LNCAP (cell line): ENCODE results near the gene HS6ST2.

Experiments used
- TF ChIP-seq, protein P1 (sequence below): fragments of 450-650 bp; IDR thresholded peaks from 2 replicates; pipeline ENCODE4 v1.5.1; 2017; ENCODE audit warnings: mild to moderate bottlenecking

Gene HS6ST2

DNA sequence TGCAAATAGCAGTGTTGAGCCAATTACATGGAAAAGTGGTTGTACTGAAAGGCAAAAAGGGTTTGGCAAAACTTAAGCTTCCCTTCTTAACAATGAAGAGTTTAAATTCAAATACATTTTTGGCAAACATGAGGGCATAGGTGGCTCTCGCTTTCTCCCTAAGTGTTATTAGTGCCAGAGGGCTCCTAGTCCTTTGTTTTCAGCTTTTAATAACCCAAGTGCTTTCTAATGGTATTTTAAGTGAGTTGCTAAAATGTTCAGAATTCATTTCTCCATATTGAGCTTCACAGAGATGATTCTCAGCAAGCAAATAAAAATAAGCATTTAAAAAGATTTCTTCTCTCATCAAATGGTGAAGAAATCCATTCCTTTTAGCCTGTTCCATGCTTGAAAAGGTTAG is 123.7 kb downstream of the HS6ST2 start:
- TF ChIP-seq, protein P1, sequence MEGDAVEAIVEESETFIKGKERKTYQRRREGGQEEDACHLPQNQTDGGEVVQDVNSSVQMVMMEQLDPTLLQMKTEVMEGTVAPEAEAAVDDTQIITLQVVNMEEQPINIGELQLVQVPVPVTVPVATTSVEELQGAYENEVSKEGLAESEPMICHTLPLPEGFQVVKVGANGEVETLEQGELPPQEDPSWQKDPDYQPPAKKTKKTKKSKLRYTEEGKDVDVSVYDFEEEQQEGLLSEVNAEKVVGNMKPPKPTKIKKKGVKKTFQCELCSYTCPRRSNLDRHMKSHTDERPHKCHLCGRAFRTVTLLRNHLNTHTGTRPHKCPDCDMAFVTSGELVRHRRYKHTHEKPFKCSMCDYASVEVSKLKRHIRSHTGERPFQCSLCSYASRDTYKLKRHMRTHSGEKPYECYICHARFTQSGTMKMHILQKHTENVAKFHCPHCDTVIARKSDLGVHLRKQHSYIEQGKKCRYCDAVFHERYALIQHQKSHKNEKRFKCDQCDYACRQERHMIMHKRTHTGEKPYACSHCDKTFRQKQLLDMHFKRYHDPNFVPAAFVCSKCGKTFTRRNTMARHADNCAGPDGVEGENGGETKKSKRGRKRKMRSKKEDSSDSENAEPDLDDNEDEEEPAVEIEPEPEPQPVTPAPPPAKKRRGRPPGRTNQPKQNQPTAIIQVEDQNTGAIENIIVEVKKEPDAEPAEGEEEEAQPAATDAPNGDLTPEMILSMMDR, result no peak

DNA sequence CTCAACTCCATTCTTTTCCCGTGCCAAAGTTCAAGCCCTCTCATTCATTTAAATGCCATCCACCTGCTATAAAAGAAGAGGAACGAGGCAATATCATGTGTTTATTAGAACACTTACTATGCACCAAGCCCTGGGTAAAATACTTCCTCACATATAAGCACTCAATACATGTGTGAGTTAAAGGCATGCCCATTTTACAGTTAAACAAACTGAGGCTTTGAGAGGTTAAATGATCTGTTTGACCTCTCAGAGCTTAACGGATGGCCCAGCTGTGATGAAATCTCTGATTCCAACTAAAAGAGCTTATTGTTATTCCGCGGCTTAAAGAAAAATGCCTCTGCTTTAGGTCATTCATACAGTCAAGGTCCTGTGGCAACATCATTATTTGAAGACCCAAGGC is 124.3 kb downstream of the HS6ST2 start:
- TF ChIP-seq, protein P1, result no peak

DNA sequence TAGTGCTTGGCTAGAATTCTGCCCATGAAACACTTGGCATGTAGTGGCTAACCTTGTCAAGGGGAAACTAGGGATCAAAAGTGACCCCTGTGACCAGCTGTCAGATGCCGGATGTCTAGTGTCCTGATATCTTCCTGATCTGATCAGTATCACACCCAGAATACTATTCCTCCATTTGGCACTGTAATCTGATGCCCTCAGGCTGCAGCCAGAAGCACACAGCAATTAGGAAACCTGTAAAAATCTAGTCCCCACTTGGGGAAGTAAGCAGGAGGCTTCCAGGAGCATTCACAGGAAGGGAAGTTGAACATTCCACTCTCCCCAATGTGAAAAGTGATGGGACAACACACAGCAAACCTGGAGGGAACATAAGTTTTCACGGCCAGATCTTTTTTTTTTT is 125.1 kb downstream of the HS6ST2 start:
- TF ChIP-seq, protein P1, result no peak

DNA sequence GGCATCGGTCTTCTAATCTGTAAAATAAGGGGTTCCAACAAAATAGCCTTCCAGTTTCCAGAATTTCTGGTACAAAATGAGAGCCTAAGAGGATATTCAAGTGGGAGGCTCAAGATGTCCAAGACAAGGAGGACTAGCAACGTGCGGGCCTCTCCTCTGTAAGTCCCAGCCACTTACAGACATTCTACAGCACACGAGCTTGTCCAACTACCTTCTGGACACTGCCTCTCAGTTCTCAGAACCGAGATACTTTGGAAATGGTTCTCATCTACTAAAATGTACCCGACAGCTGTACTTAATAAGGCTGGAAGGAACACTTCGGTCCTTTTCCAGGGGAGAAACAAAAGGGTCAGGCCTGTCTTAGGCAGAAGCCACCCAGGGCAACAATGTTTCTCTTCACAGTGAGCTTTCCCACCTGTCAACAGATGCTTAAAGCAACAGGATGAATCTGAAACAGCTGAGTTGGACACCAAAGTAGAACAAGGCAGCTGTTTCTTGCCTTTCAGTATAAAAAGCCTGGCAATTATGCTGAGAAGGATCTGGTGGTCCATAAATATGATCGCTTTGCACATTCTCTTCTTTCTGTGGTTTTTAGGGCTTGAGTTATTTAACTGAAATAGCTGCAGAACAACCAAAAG is 127.0 kb downstream of the HS6ST2 start:
- TF ChIP-seq, protein P1, result no peak

DNA sequence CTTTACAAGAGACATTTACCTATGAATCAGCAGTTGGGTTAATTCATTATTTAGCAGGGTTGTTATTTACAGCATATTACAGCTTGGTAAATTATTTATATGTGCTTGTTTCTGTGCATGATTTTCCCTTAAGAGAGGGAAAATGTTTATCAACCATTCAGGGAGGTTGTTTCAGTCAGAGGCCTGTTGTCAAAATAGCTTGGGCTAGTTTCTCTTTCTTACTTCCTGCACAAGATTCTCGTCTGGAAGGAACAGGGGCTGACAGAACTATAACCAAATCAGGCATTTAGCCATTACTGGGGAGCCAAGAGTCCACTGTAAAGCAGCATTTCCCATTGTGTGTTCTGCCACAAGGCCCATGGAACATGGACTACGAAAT is 135.8 kb downstream of the HS6ST2 start:
- TF ChIP-seq, protein P1, result no peak

DNA sequence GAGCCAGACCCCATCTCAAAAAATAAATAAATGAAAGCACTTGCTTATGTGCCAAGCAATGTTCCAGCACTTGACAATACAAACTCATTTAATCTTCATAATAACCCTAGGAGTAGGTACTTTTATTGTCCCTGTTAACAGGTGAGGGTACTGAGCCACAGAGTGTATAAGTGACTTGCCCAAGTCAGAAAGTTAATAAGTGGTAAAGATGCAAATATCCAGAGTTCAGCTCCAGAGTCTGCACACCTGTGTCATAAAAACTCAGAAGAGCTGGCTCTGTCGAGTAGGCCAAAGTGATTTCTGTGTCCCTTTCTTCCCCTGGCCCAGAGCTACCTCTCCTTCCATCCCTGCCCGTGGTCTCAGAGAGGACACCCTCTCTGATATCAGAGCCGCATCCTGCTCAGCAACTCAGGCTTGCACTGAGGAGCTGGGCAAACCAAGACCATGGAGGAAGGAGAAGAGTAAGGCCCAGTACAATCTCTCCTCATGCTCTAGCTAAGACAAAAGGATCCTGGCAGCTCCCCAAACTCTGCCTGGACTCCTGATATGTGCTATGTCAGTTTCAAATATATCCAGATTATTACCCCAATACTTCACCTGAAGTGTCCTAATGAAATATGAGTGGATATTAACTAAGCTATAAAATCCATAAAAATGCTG is 136.3 kb downstream of the HS6ST2 start:
- TF ChIP-seq, protein P1, result no peak

DNA sequence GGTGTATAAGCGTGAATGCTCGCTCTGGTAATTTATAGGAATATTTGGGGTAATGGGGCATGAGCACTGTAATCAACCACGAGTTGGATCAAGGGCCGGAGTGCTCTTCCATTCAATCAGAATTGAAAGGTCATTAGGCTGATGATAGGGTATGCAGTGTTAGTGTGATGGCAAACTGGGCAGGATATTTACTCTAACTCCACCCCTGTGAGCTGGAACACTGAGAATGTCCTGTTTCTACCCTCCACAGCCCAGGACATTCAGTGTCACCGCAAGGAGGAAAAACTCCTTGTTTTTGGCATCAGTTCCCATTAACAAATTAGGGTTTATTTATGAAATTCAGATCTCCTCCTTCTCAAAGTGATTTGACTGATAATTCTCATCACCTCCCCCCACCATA is 137.8 kb downstream of the HS6ST2 start:
- TF ChIP-seq, protein P1, result no peak
